Lower leg skin (tissue), 4 donors: ENCODE data around the gene ATN1. TPM values are rescaled to one million over a fixed set of nuclear protein-coding genes. Genes with fewer than 3 reads are reported as not detected.

ENCODE experiments used
- DNase-seq, 2 donors: peaks; one replicate each; pipeline ENCODE4 v3.0.0-alpha.2; 2019; ENCODE audit warnings: low spot score in 2 of 2
- H3K4me3 ChIP-seq: fragments of 200-600 bp; sonication (generic); 2 replicates; pipeline ENCODE4 v1.5.1; 2017; ENCODE audit warnings: mild to moderate bottlenecking, low read depth; ENCODE audit not compliant: poor library complexity, severe bottlenecking
- CTCF ChIP-seq, 3 donors: fragments of 450-650 bp; IDR thresholded peaks; one replicate each; pipeline ENCODE4 v1.5.1; 2016; ENCODE audit warnings: antibody characterized with exemption in 3 of 3, mild to moderate bottlenecking in 3 of 3, moderate library complexity in 2 of 3
- POLR2A ChIP-seq, 2 donors: fragments of 450-650 bp; IDR thresholded peaks; one replicate each; pipeline ENCODE4 v1.6.1; 2016 to 2017; ENCODE audit warnings: antibody characterized with exemption in 2 of 2, mild to moderate bottlenecking in 1 of 2, moderate library complexity in 1 of 2
- WGBS, 2 donors: methylation state at CpG; one replicate each; pipeline ENCODE4 v1.1.5; 2018; 5-methylcytosine and 5-hydroxymethylcytosine counted together
- intact Hi-C: fragments of 100-400 bp; cut with DNase I; formaldehyde crosslinking; loops from one replicate; pipeline ENCODE4 v1.15.0; 2023; ENCODE audit warnings: low total_unique reads
- total RNA-seq, 4 donors: library from RNA; depleted of rRNA; stranded (reverse); fragments of >200 nt; gene quantifications; one replicate each; pipeline ENCODE4 v1.1.0, GENCODE V29; 2016

The ATN1 gene
- total RNA-seq, 4 donors from 2014 or later: 33.4 to 115 (median 64.0) TPM

GRCh38 chr12:6912164-6912935 is 15.4 kb upstream of the ATN1 start:
- TF ChIP-seq POLR2A (IDR thresholded peaks at IDR 0.05): no peak
- TF ChIP-seq CTCF (IDR thresholded peaks at IDR 0.05): no peak
- intact Hi-C loops: no loop called here
- WGBS, 2 donors: 91 to 95% methylated on average over 15 of the region's 15 CpGs
- no peak for DNase-seq
- no peak overlapping the region for H3K4me3 ChIP-seq

- no peak for TF ChIP-seq POLR2A (IDR thresholded peaks at IDR 0.05)
- no peak for TF ChIP-seq CTCF (IDR thresholded peaks at IDR 0.05)
- DNase-seq: peak; percentile 71 to 97
- intact Hi-C loops: no loop called here
- WGBS, 2 donors: 0% methylated on average over 46 to 63 of the region's 68 CpGs
- H3K4me3 ChIP-seq: peak within 1 kb of the TSS; percentile 53
These were observed 13.4 kb upstream of the ATN1 start, which contains the start of gene ENO2 for GRCh38 chr12:6914246-6914946. ENO2 (plus strand) TSS chr12:6914580; CDS start chr12:6915833, 1,253 bp downstream.

GRCh38 chr12:6914947-6915788 is 12.6 kb upstream of the ATN1 start:
- peak overlapping the region; percentile 53 for H3K4me3 ChIP-seq
- intact Hi-C loops: no loop called here
- WGBS, 2 donors: 10 to 14% methylated on average over 29 of the region's 29 CpGs
- DNase-seq: no peak
- TF ChIP-seq POLR2A (IDR thresholded peaks at IDR 0.05): no peak
- TF ChIP-seq CTCF (IDR thresholded peaks at IDR 0.05): no peak

GRCh38 chr12:6915789-6916285 is 11.9 kb upstream of the ATN1 start:
- H3K4me3 ChIP-seq: no peak overlapping the region

More at GRCh38 chr12:6915789-6916285, 11.9 kb upstream of the ATN1 start:
- intact Hi-C loops: no loop called here
- no peak for DNase-seq
- TF ChIP-seq CTCF (IDR thresholded peaks at IDR 0.05): no peak
- TF ChIP-seq POLR2A (IDR thresholded peaks at IDR 0.05): no peak
- WGBS, 2 donors: 70 to 73% methylated on average over 14 of the region's 14 CpGs
